HPDE6-E6E7 (cell line): ENCODE results near the gene RAPGEF6.
"Not testable (repeated sequence)": the region's sequence is repeated elsewhere in the genome, so short reads cannot be mapped to it uniquely, and the experiment has no call there.

ENCODE experiments used
- DNase-seq: peaks from one replicate; pipeline ENCODE4 v3.0.0; 2011; ENCODE audit warnings: missing footprints; ENCODE audit errors: extremely low spot score

Gene RAPGEF6

GRCh38 chr5:131433109-131433508 lies 201.9 kb downstream of the RAPGEF6 start:
- DNase-seq = no peak

DNA sequence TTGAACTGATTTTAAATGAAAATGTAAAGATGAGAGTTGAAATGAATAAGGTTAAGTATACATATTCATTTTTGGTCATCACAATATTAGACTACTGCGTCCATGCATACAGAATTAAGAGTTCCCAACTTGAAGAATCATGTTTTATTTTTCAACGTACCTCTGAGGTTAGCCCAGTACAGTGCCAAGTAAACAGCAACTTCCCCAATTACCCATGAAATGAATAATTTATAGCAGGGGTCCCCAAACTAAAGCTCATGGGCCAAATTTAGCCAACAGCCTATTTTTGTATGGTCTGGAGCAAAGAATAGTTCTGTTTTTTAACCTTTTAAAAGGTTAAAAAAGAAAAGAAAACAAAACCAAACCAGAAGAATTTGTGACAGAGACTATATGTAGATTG lies 203.2 kb downstream of the RAPGEF6 start:
- DNase-seq = no peak

GRCh38 chr5:131430794-131431193 lies 204.2 kb downstream of the RAPGEF6 start:
- no peak for DNase-seq

GRCh38 chr5:131426011-131426410 lies 209.0 kb downstream of the RAPGEF6 start:
- DNase-seq = no peak

- peak; percentile 10 for DNase-seq
These were observed 212.0 kb downstream of the RAPGEF6 start for GRCh38 chr5:131423056-131423455.

GRCh38 chr5:131419877-131420276 lies 215.2 kb downstream of the RAPGEF6 start:
- DNase-seq = no peak

DNA sequence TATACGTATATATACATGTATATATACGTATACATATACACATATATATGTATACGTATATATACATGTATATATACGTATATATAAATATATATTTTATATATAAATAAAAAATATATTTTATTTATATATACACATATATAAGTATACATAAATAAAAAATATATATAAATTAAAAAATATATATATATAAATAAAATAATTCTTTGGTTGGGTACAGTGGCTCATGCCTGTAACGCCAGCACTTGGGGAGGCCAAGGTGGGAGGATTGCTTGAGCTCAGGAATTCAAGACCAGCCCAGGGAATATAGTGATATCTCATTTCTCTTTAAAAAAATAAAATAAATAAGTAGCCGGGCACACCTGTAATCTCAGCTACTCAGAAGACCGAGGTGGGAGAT lies 216.2 kb downstream of the RAPGEF6 start:
- DNase-seq = no peak

GRCh38 chr5:131417240-131417869 lies 217.7 kb downstream of the RAPGEF6 start:
- DNase-seq = peak; percentile 26

GRCh38 chr5:131416729-131417128 lies 218.3 kb downstream of the RAPGEF6 start:
- no peak for DNase-seq

DNA sequence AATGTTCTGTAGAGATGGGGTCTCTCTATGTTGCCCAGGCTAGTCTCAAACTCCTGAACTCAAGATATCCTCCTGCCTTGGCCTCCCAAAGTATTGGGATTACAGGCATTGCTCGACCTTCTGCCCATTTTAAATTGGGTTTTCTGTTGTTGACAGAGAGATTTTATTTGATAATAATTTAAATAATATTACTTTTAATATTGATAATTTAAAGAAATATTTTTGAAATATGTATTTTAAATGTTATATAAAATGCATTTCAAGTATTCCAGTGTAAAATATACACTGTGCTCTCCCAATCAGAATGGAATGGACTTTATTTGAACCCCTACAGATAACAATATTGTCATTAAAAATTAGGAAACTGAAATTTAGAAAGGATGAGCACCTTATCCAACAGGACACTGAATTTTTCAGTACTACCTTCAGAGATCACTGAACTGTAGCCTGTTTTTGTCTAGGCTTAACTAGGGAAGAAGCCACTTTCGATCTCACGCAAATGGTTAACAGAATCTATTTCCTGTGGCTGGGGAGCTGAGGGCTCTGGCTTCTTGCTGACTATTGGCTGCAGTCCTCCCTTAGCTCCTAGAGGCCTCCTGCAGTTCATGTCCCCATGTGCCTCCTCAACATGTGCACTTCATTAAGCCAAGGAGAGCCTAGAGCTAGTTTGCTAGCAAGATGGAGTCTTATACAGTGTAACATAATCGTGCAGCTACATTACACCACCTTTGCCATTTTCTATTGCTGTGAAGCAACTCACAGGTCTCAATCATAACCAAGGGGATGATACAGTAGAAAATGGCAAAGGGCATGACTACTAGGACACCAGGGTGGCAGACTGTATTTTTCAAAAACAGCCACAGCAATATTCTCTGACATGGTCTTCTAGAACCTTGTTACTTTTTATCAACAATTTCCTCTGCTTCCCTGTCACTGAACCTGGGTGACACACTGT lies 221.1 kb downstream of the RAPGEF6 start:
- no peak for DNase-seq

DNA sequence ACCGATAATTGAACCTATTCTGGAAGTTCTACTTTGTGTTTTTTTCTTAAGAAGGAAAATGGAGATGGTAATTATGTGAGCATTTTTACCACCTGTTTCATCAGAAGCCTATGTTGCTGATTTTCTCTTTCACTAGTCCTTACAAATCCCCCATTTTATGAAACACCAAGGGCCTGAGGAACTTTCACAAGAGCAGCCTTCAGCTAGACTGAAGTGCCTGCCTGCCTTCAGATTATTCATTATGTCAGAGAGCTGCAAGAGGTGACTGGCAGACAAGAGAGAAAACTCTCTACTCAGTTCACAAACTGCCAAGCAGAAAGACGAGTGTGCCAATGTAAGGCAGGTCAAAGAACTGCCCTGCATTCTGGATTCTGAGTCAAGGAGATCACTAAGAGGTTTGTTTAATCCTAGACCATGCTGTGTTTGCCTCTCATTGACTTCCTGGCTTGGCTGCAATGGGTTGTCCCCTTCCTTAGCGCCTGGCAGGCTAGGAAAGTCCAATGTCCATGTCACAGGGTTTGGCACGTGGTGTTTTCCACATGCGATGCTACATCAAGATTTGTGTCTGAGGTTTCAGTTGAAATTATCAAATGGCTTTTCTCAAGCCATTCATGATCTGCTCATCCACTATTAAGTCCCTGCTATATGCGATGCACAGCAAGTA lies 227.9 kb downstream of the RAPGEF6 start:
- DNase-seq = no peak

DNA sequence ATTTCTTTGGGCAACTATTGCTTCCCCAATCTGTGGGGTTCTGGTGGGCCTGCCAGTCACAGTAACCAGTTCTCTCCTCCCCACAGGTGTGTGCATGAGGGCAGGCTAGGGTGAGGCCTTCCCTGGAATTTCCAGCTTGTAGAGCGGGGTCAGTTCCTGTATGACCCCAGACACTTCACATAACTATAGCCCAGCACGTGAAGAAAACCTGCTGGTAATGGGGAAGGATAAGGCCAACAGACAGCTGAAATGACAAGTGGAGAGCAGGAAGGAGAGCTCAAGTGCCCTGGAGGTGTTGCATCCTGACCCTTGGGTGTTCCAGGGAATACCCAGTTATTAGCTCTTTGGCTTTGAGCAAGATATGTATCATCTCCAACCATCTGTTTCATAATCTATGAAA lies 229.0 kb downstream of the RAPGEF6 start:
- no peak for DNase-seq

GRCh38 chr5:131405674-131406073 lies 229.4 kb downstream of the RAPGEF6 start:
- no peak for DNase-seq

- no peak for DNase-seq
These were observed 234.4 kb downstream of the RAPGEF6 start for GRCh38 chr5:131400585-131400984.

GRCh38 chr5:131399007-131399406 lies 236.0 kb downstream of the RAPGEF6 start:
- DNase-seq = not testable (repeated sequence)

DNA sequence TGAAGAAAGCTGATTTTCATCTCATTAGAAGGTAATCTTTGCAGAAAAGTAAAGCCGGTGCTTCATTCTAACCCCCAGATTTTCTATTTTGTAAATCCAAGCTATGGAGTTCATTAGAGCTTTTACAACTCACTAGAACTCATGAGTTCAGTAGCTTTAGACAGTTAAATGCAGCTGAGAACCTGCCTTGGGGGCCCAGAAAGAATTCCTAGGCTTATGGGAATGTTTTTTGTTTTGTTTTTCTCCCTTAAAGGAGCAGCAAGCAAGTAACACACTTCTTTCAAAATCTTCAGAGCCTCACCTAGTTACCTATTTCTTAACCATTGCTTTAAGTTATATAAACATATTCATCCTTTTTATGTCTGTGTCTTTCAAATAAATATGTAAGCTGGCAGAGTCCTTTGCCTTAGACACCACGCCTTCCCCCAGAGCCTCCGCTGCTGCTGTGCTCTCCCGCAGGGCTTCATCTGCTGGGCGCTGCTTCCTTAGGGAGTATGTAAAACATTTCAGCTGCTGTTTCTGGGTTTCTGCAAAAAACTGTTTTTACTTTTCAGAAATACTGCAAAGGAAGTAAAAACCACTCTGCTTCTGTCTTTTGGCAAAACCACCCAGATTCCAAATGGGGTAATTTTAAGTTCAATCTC lies 238.3 kb downstream of the RAPGEF6 start:
- no peak for DNase-seq

- no peak for DNase-seq
These were observed 239.0 kb downstream of the RAPGEF6 start for GRCh38 chr5:131396015-131396414.

DNA sequence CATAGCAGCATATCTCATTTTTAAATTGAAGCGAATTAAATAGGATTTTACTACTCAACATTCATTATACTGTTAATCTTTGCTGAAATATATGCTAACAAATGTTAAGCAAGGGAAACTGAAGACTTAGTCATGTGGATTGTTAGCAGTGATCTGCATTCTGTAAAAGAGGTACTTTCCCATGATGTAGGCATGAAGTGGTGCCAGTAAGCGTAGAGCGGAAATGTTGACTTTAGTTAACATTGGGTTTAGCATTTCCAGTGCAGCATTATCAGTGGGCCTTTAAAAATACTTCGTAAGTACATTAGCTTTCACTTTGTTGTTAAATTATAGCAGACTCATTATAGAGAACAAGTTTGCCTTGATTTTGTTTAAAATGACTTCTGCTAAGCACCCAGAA lies 240.9 kb downstream of the RAPGEF6 start:
- DNase-seq = no peak

DNA sequence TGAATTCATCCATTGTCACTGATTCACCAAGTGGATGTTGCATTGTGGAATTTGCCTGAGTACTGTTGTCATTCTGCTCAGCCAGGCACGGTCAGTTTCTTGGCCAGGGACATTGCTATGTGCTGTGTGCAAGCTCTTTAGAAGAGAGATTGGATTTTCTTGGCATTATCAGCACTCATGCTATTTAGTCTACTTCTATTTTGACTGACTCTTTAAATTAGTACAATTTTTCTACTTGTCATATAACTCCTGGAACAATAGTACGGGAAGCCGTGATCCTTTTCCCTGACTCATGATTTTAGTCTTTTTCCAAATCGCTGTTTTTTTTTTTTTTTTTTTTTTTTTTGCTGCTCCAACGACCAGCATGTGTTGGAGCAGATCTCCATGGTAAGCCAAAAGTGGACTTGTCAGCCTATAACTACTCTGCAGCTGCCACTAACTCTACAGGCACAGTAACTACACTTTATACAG lies 241.5 kb downstream of the RAPGEF6 start:
- DNase-seq = no peak

GRCh38 chr5:131392466-131393095 lies 242.4 kb downstream of the RAPGEF6 start:
- DNase-seq = no peak

- DNase-seq = no peak
These were observed 245.2 kb downstream of the RAPGEF6 start for GRCh38 chr5:131389869-131390265.
